HEK293 (cell line): ENCODE data around the gene SRMS.

Source experiments
- CTCF ChIP-seq: fragments of 450-650 bp; formaldehyde crosslinking; IDR thresholded peaks from 2 replicates; pipeline ENCODE4 v1.5.1; 2016; ENCODE audit warnings: missing biosample characterization, missing genetic modification characterization
- PBX3 ChIP-seq: sonication (generic); formaldehyde crosslinking; IDR thresholded peaks from 2 replicates; pipeline ENCODE4 v1.8.1; 2022; ENCODE audit warnings: mild to moderate bottlenecking, moderate library complexity, missing genetic modification reagents
- YY1 ChIP-seq: fragments of 450-650 bp; formaldehyde crosslinking; IDR thresholded peaks from 2 replicates; pipeline ENCODE4 v1.5.1; 2018; ENCODE audit warnings: missing biosample characterization, missing genetic modification characterization
- ZNF423 ChIP-seq: fragments of 450-650 bp; formaldehyde crosslinking; IDR thresholded peaks from 2 replicates; pipeline ENCODE4 v1.5.1; 2016; ENCODE audit warnings: missing biosample characterization, missing genetic modification characterization
- ZNF776 ChIP-seq: fragments of 450-650 bp; formaldehyde crosslinking; IDR thresholded peaks from 2 replicates; pipeline ENCODE4 v1.5.0; 2017; ENCODE audit warnings: missing biosample characterization, missing genetic modification characterization, borderline replicate concordance

- TF ChIP-seq PBX3 (CRISPR knock-in tag) (no peak), ZNF423 (tag by site-specific recombination) (no peak), CTCF (tag by site-specific recombination) (no peak), YY1 (tag by site-specific recombination) (no peak), ZNF776 (no peak)
Measured at GRCh38 chr20:63533388-63533787, 14.2 kb downstream of the SRMS start.
